A673 (cell line): ENCODE data around the gene NAV2. TPM values are rescaled to one million over a fixed set of nuclear protein-coding genes. Genes with fewer than 3 reads are reported as not detected.
A peak's percentile ranks its signal among the peaks of the same experiment; 100 is the strongest.

Experiments used
- BruUV-seq: library from RNA; stranded (reverse); fragments of 400-500 nt; replicated peaks from 2 replicates; lab custom pipeline; 2021; lab: Mats Ljungman, UMichigan
- CTCF ChIA-PET: fragments of 300-600 bp; sonication (Branson Sonifier 250); formaldehyde crosslinking; loops from one replicate; lab custom pipeline; 2022; ENCODE audit warnings: antibody characterized with exemption; lab: Charles Lee
- POLR2A ChIA-PET: fragments of 300-600 bp; sonication (Branson Sonifier 250); formaldehyde crosslinking; loops from one replicate; lab custom pipeline; 2022; ENCODE audit warnings: antibody characterized with exemption; ENCODE audit not compliant: low non-redundant PET; lab: Charles Lee
- DNase-seq: peaks from one replicate; pipeline ENCODE4 v3.0.0-alpha.2; 2015; ENCODE audit warnings: low spot score
- H3K27ac ChIP-seq: fragments of 200-600 bp; sonication (generic); 2 replicates; pipeline ENCODE4 v1.5.1; 2016; ENCODE audit warnings: mixed run types, low read depth, mild to moderate bottlenecking, mixed read lengths, antibody characterized with exemption, low read length; ENCODE audit not compliant: poor library complexity, severe bottlenecking
- H3K27me3 ChIP-seq: fragments of 200-600 bp; sonication (generic); replicated peaks from 2 replicates; pipeline ENCODE4 v1.6.1; 2017; ENCODE audit warnings: mixed run types, low read depth, mild to moderate bottlenecking, mixed read lengths, antibody characterized with exemption, low read length; ENCODE audit not compliant: insufficient read depth, poor library complexity
- H3K36me3 ChIP-seq: fragments of 200-600 bp; sonication (generic); 2 replicates; pipeline ENCODE4 v1.6.1; 2016; ENCODE audit warnings: mixed run types, mild to moderate bottlenecking, mixed read lengths, antibody characterized with exemption, low read length; ENCODE audit not compliant: insufficient read depth, poor library complexity, severe bottlenecking
- H3K4me1 ChIP-seq: fragments of 200-600 bp; sonication (generic); 2 replicates; pipeline ENCODE4 v1.6.1; 2017; ENCODE audit warnings: mixed run types, mild to moderate bottlenecking, mixed read lengths, antibody characterized with exemption, low read length; ENCODE audit not compliant: insufficient read depth, poor library complexity, severe bottlenecking
- H3K4me3 ChIP-seq: fragments of 200-600 bp; sonication (generic); 2 replicates; pipeline ENCODE4 v1.5.1; 2016; ENCODE audit warnings: low read depth, mixed run types, mild to moderate bottlenecking, mixed read lengths, low read length; ENCODE audit not compliant: poor library complexity, severe bottlenecking
- H3K9me3 ChIP-seq: fragments of 200-600 bp; sonication (generic); 2 replicates; pipeline ENCODE4 v1.6.1; 2016; ENCODE audit warnings: mixed run types, low read depth, mild to moderate bottlenecking, mixed read lengths, antibody characterized with exemption, low read length; ENCODE audit not compliant: poor library complexity, severe bottlenecking
- EZH2 ChIP-seq: fragments of 200-600 bp; sonication (generic); IDR thresholded peaks from 2 replicates; pipeline ENCODE4 v1.6.1; 2017; ENCODE audit warnings: borderline replicate concordance, low read depth, mild to moderate bottlenecking, mixed read lengths, antibody characterized with exemption, low read length; ENCODE audit not compliant: poor library complexity, severe bottlenecking
- intact Hi-C: fragments of 100-400 bp; cut with micrococcal nuclease; formaldehyde crosslinking; loops from one replicate; pipeline ENCODE4 v1.10.0; 2022; ENCODE audit not compliant: unreplicated experiment
- total RNA-seq: library from RNA; stranded (reverse); gene quantifications from 2 replicates; pipeline ENCODE4 v1.2.3, GENCODE V29; 2021
- TF ChIP-seq, protein P1 (sequence below): fragments of 300-800, 200-600 bp; sonication (generic); conservative IDR thresholded peaks from 2 replicates; pipeline ENCODE4 v1.5.1; 2017; ENCODE audit warnings: low read depth, mild to moderate bottlenecking, antibody characterized with exemption, low read length, moderate library complexity, mixed read lengths

NAV2 gene
- total RNA-seq, 1 experiment from 2014 or later, result not detected

DNA sequence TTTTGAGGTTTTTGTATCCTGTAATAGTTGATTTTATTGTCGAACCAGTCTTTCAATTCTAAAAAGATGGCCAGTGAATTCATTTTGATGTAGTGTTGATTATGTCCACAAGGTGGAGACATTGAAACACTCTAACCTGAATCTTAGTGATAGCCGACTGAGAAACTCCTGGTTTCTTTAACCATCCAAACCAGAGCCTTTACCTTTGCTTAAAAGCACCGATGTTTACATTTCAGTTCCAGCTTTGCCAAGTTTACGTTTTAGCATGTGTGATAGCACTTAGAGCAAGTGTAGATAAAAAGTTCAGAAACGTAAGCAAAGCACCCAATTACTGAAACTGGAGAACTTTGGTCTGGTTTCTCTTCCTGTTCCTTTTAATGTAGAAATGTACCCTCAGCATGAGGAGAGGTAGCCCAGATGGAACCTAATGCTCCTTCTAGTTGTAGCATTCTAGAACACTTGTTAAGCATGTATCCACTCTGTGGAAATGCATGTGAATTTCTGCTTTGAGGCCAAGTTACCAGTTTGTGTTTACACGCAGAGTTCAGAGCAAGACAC, 239.0 kb downstream of the NAV2 start:
- intact Hi-C loops, result loop anchor here (5.0 kb wide), 3 partner anchors 161 to 401 kb away; no protein-coding TSS in a partner anchor
- POLR2A ChIA-PET, result no interaction called here
- DNase-seq, result peak; percentile 46

DNA sequence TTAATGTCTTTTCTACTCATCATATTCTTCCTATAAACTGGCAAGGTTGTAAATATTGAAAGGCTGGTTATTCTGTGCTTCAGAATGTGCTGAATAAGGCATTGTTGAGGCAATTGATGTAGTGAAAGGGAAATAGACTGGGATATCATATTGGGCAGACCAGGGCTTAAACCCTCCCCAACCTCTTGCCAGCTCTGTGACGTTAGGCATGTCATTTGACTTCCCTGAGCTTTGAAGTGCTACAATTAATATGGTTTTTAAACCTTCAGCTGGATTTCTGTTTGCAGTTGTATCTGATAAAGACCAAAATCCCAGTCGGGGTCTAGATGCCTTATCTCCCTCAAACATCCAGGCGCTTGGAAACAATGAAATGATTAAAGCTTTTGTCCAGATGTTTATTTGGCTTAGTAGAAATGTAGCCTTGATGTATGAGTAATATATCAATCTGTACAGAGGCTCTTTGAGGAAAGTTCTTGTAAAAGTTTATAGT, 239.5 kb downstream of the NAV2 start:
- H3K27ac ChIP-seq, result no peak overlapping the region
- H3K36me3 ChIP-seq, result no peaks in the 10 kb centered on the region
- H3K4me3 ChIP-seq, result no peak overlapping the region
- ChIA-PET CTCF (interaction anchor here (0.7 to 1.1 kb wide), 2 partner anchors 12 to 181 kb away, joined by 3 read pairs; no protein-coding TSS in a partner anchor), POLR2A (no interaction called here)
- BruUV-seq, result no TSS peak
- intact Hi-C loops, result loop anchor here (5.0 kb wide), 3 partner anchors 160 to 400 kb away; no protein-coding TSS in a partner anchor
- no peaks in the 10 kb centered on the region for H3K4me1 ChIP-seq
- H3K9me3 ChIP-seq, result no peaks in the 10 kb centered on the region
- TF ChIP-seq EZH2, result no peak
- TF ChIP-seq, protein P1, sequence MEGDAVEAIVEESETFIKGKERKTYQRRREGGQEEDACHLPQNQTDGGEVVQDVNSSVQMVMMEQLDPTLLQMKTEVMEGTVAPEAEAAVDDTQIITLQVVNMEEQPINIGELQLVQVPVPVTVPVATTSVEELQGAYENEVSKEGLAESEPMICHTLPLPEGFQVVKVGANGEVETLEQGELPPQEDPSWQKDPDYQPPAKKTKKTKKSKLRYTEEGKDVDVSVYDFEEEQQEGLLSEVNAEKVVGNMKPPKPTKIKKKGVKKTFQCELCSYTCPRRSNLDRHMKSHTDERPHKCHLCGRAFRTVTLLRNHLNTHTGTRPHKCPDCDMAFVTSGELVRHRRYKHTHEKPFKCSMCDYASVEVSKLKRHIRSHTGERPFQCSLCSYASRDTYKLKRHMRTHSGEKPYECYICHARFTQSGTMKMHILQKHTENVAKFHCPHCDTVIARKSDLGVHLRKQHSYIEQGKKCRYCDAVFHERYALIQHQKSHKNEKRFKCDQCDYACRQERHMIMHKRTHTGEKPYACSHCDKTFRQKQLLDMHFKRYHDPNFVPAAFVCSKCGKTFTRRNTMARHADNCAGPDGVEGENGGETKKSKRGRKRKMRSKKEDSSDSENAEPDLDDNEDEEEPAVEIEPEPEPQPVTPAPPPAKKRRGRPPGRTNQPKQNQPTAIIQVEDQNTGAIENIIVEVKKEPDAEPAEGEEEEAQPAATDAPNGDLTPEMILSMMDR, result no peak
- H3K27me3 ChIP-seq, result peaks cover 17% of the 10 kb centered on the region
- DNase-seq, result no peak

More for the DNA sequence above, 239.0 kb downstream of the NAV2 start:
- Histone ChIP-seq H3K4me3 (no peak overlapping the region), H3K36me3 (no peaks in the 10 kb centered on the region), H3K9me3 (no peaks in the 10 kb centered on the region), H3K27me3 (peaks cover 21% of the 10 kb centered on the region), H3K4me1 (no peaks in the 10 kb centered on the region), H3K27ac (no peak overlapping the region)
- TF ChIP-seq, protein P1, result peak; percentile 62
- no peak for TF ChIP-seq EZH2
- no TSS peak for BruUV-seq
- CTCF ChIA-PET, result no interaction called here

DNA sequence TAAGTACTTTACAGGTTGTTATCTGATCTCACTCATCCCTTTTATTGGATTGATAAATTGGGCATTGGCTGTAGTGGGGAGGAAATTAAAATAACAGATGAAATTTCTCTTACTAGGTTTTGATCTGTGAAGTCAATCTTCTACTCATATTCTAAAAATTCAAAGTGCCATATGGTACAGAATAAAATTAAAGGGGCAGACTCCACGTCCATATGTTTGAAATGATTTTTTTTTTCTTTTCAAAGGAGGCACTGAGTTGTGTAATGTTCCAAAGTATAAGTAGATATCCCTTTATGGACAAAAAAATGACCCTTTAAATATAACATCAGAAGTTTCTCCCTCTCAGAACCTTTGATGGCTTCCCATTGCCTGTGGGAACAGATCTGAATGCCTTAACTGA, 240.3 kb downstream of the NAV2 start:
- DNase-seq, result no peak
- Histone ChIP-seq H3K36me3 (no peaks in the 10 kb centered on the region), H3K4me3 (no peak overlapping the region), H3K9me3 (no peaks in the 10 kb centered on the region), H3K4me1 (no peaks in the 10 kb centered on the region), H3K27ac (no peak overlapping the region), H3K27me3 (peaks cover 12% of the 10 kb centered on the region)
- no TSS peak for BruUV-seq
- CTCF ChIA-PET, result interaction anchor here (1.1 kb wide), 1 partner anchor 180 kb away, joined by 3 read pairs; no protein-coding TSS in a partner anchor
- intact Hi-C loops, result loop anchor here (5.0 kb wide), 3 partner anchors 159 to 399 kb away; no protein-coding TSS in a partner anchor
- TF ChIP-seq, protein P1, result no peak
- no peak for TF ChIP-seq EZH2
- POLR2A ChIA-PET, result no interaction called here
